MM.1S (cell line): ENCODE measurements around the gene MAFF.

Experiments
- EZH2 ChIP-seq: fragments of 300-600 bp; sonication (generic); optimal IDR thresholded peaks from 2 replicates; pipeline ENCODE3; 2017; ENCODE audit warnings: low read depth, mild to moderate bottlenecking, antibody characterized with exemption, low read length, mixed read lengths
- TF ChIP-seq, protein P1 (sequence below): fragments of 300-600 bp; sonication (generic); IDR thresholded peaks from 2 replicates; pipeline ENCODE4 v1.5.1; 2016; ENCODE audit warnings: antibody characterized with exemption, low read length, mixed read lengths

DNA sequence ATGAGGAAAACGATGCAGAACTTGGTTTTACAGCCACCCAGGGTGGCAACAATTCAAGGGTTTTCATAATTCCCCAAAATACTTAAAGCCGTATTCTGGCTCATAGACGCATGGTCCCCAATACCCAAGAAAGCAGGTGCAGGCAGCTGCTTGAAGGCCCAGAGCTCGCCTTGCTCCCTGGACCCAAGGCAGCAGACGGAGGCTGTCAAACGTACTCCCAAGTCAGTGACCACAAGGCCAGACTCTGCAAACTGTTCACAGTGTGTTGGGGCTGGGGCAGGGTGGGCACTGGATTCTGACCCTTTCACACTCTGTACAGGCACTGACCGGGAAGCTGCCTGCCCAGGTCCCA lies 49.5 kb downstream of the MAFF start:
- TF ChIP-seq, protein P1, sequence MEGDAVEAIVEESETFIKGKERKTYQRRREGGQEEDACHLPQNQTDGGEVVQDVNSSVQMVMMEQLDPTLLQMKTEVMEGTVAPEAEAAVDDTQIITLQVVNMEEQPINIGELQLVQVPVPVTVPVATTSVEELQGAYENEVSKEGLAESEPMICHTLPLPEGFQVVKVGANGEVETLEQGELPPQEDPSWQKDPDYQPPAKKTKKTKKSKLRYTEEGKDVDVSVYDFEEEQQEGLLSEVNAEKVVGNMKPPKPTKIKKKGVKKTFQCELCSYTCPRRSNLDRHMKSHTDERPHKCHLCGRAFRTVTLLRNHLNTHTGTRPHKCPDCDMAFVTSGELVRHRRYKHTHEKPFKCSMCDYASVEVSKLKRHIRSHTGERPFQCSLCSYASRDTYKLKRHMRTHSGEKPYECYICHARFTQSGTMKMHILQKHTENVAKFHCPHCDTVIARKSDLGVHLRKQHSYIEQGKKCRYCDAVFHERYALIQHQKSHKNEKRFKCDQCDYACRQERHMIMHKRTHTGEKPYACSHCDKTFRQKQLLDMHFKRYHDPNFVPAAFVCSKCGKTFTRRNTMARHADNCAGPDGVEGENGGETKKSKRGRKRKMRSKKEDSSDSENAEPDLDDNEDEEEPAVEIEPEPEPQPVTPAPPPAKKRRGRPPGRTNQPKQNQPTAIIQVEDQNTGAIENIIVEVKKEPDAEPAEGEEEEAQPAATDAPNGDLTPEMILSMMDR = no peak
- no peak for TF ChIP-seq EZH2
